B cell (primary cell): ENCODE results near the gene PI4KB.

Source experiments
- EZH2 ChIP-seq: IDR thresholded peaks from 2 replicates; pipeline ENCODE4 v1.6.1; 2012; ENCODE audit warnings: borderline replicate concordance, low read depth, mild to moderate bottlenecking, moderate library complexity, low read length; ENCODE audit not compliant: insufficient read depth, poor library complexity, severe bottlenecking
- TF ChIP-seq, protein P1 (sequence below): fragments of 200-600 bp; IDR thresholded peaks from one replicate; pipeline ENCODE4 v1.8.0; 2022; ENCODE audit warnings: antibody characterized with exemption, mild to moderate bottlenecking

DNA sequence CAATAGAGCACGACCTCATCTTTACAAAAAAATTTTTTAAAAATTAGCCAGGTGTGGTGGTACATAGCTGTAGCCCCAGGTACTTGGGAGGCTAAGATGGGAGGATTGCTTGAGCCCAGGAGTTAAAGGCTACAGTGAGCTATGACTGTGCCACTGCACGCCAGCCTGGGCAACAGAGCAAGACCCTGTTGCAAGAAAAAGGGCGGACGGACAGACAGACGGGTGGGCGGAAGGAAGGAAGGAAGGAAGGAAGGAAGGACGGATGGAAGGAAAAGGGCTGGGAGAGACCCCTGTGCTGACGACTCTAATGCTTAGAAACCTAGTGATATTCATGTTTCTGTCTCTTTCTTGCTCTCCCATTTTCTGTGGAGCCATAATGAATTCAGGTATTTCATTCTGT, 14.4 kb downstream of the PI4KB start:
- TF ChIP-seq, protein P1, sequence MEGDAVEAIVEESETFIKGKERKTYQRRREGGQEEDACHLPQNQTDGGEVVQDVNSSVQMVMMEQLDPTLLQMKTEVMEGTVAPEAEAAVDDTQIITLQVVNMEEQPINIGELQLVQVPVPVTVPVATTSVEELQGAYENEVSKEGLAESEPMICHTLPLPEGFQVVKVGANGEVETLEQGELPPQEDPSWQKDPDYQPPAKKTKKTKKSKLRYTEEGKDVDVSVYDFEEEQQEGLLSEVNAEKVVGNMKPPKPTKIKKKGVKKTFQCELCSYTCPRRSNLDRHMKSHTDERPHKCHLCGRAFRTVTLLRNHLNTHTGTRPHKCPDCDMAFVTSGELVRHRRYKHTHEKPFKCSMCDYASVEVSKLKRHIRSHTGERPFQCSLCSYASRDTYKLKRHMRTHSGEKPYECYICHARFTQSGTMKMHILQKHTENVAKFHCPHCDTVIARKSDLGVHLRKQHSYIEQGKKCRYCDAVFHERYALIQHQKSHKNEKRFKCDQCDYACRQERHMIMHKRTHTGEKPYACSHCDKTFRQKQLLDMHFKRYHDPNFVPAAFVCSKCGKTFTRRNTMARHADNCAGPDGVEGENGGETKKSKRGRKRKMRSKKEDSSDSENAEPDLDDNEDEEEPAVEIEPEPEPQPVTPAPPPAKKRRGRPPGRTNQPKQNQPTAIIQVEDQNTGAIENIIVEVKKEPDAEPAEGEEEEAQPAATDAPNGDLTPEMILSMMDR, result no peak
- TF ChIP-seq EZH2, result no peak
